ENCODE results near the gene CDC42EP5. TPM values are rescaled to one million over a fixed set of nuclear protein-coding genes. Genes with fewer than 3 reads are reported as not detected.

Gene CDC42EP5
- total and polyA plus RNA-seq, 7 experiments from 2014 or later: not detected

DNA sequence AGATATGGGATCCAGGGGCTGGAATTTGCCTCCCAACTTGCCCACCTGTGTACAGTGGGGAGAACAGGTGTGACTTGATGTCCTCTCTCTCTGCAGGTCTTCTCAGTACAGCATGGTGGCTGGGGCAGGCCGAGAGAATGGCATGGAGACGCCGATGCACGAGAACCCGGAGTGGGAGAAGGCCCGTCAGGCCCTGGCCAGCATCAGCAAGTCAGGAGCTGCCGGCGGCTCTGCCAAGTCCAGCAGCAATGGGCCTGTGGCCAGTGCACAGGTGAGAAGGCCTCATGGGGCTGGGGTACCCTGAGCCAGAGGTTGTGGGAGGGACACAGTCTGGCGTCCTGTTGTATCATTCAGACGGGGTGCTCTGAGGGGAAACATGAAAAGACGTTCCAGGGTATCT lies 21.1 kb downstream of the CDC42EP5 start:
- POLR2A ChIA-PET: interaction anchor here (0.6 to 5.1 kb wide), 2 partner anchors 9 to 81 kb away, joined by 4 to 67 read pairs; partner anchors contain the start of gene LENG9

GRCh38 chr19:54451331-54451871 lies 21.7 kb downstream of the CDC42EP5 start:
- peaks cover 0 to 3% (median 0%) of the 10 kb centered on the region in 5 donors for H3K27me3 Mint-ChIP-seq
- Histone ChIP-seq H3K27me3 (ENCODE audit: control insufficient read depth in 2 of 2, insufficient read depth in 2 of 2, low read length in 2 of 2) (no peaks in the 10 kb centered on the region), H3K4me1 (ENCODE audit: control insufficient read depth in 2 of 2, insufficient read depth in 2 of 2, low read length in 2 of 2) (peaks cover 19 to 39% of the 10 kb centered on the region in 2 donors), H3K4me3 (ENCODE audit: low read length) (peak overlapping the region; percentile 85), H3K27ac (ENCODE audit: low read depth, low read length) (peak overlapping the region; percentile 94), H3K36me3 (ENCODE audit: control insufficient read depth in 2 of 3, insufficient read depth in 3 of 3, low read length in 3 of 3) (peaks cover 33 to 67% (median 34%) of the 10 kb centered on the region in 3 experiments), H3K9me3 (ENCODE audit: control insufficient read depth in 2 of 3, low read length in 3 of 3) (no peaks in the 10 kb centered on the region)
- intact Hi-C loops (cut with micrococcal nuclease): no loop called here
- CTCF ChIA-PET: no interaction called here
- peaks cover 0 to 13% (median 0%) of the 10 kb centered on the region in 11 donors for H3K9me3 Mint-ChIP-seq
- peak overlapping the region; percentile 93 to 99 (median 97) for H3K4me3 Mint-ChIP-seq
- POLR2A ChIA-PET: interaction anchor here (0.6 to 5.1 kb wide), 3 partner anchors 10 to 315 kb away, joined by 4 to 67 read pairs (median 7); partner anchors contain the start of gene LENG9
- H3K36me3 Mint-ChIP-seq: peaks cover 4 to 34% (median 19%) of the 10 kb centered on the region in 5 donors
- peak overlapping the region; percentile 80 to 100 (median 98) for H3K27ac Mint-ChIP-seq
- ATAC-seq (no peak), DNase-seq (peak in 1 of 9 donors; percentile 3)
- H3K4me1 Mint-ChIP-seq: peaks cover 31 to 62% (median 49%) of the 10 kb centered on the region in 7 donors

More for the DNA sequence above, 21.1 kb downstream of the CDC42EP5 start:
- H3K4me3 Mint-ChIP-seq: peak overlapping the region in 4 of 10 donors; percentile 7 to 98 (median 94)
- CTCF ChIA-PET: no interaction called here
- no peaks in the 10 kb centered on the region for H3K27me3 ChIP-seq (ENCODE audit: control insufficient read depth in 2 of 2, insufficient read depth in 2 of 2, low read length in 2 of 2)
- peaks cover 29 to 58% (median 45%) of the 10 kb centered on the region in 7 donors for H3K4me1 Mint-ChIP-seq
- H3K27me3 Mint-ChIP-seq: peaks cover 0 to 3% (median 0%) of the 10 kb centered on the region in 5 donors
- no peaks in the 10 kb centered on the region for H3K9me3 ChIP-seq (ENCODE audit: control insufficient read depth in 2 of 3, low read length in 3 of 3)
- peak overlapping the region in 3 of 9 donors; percentile 76 to 98 (median 97) for H3K27ac Mint-ChIP-seq
- peaks cover 4 to 34% (median 19%) of the 10 kb centered on the region in 5 donors for H3K36me3 Mint-ChIP-seq
- intact Hi-C loops (cut with micrococcal nuclease): no loop called here
- H3K4me1 ChIP-seq (ENCODE audit: control insufficient read depth in 2 of 2, insufficient read depth in 2 of 2, low read length in 2 of 2): peaks cover 19 to 36% of the 10 kb centered on the region in 2 donors
- DNase-seq: peak in 1 of 9 donors; percentile 4
- H3K27ac ChIP-seq (ENCODE audit: low read depth, low read length): peak overlapping the region; percentile 29
- H3K9me3 Mint-ChIP-seq: peaks cover 0 to 13% (median 0%) of the 10 kb centered on the region in 11 donors
- ATAC-seq: no peak
- H3K4me3 ChIP-seq (ENCODE audit: low read length): no peak overlapping the region
- peaks cover 33 to 73% (median 40%) of the 10 kb centered on the region in 3 experiments for H3K36me3 ChIP-seq (ENCODE audit: control insufficient read depth in 2 of 3, insufficient read depth in 3 of 3, low read length in 3 of 3)

DNA sequence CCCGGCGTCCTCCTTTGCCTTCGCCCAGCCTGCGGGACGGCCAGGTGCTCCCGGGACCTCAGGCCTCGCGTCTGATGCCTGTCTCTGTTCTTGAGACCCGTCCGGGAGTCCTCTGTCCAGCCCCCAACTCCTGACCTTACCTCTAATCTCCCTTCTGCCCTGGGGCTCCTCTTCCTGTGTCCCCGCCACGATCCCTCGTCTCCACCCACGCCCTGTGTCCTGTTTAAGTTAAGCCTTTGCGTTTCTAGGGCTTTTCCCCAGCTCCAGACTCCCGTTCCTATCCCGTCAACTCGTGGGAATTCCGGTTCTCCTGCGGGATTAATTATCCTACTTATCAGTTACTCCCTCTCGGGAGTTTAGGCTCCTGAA lies 23.4 kb downstream of the CDC42EP5 start:
- intact Hi-C loops (cut with micrococcal nuclease): loop anchor here (1.0 to 5.0 kb wide), 12 partner anchors 14 to 1347 kb away; partner anchors contain the start of genes LENG9 (in 2 of the 2), MYADM (in 2 of the 2), CNOT3 (in 1 of the 2) and KMT5C (in 1 of the 2)
- Mint-ChIP-seq H3K4me3 (peak overlapping the region; percentile 93 to 99 (median 97)), H3K9me3 (peaks cover 0 to 13% (median 0%) of the 10 kb centered on the region in 11 donors), H3K27ac (peak overlapping the region; percentile 96 to 100 (median 99)), H3K27me3 (peaks cover 0 to 3% (median 0%) of the 10 kb centered on the region in 5 donors), H3K4me1 (peaks cover 31 to 62% (median 54%) of the 10 kb centered on the region in 7 donors), H3K36me3 (peaks cover 4 to 34% (median 19%) of the 10 kb centered on the region in 5 donors)
- no peaks in the 10 kb centered on the region for H3K9me3 ChIP-seq (ENCODE audit: control insufficient read depth in 2 of 3, low read length in 3 of 3)
- no peak for DNase-seq
- no peaks in the 10 kb centered on the region for H3K27me3 ChIP-seq (ENCODE audit: control insufficient read depth in 2 of 2, insufficient read depth in 2 of 2, low read length in 2 of 2)
- H3K4me1 ChIP-seq (ENCODE audit: control insufficient read depth in 2 of 2, insufficient read depth in 2 of 2, low read length in 2 of 2): peaks cover 19 to 39% of the 10 kb centered on the region in 2 donors
- POLR2A ChIA-PET: interaction anchor here (1.4 to 5.1 kb wide), 4 partner anchors 12 to 61 kb away, joined by 3 to 67 read pairs (median 23); partner anchors contain the start of gene LENG9
- H3K36me3 ChIP-seq (ENCODE audit: control insufficient read depth in 2 of 3, insufficient read depth in 3 of 3, low read length in 3 of 3): peaks cover 27 to 61% (median 30%) of the 10 kb centered on the region in 3 experiments
- H3K27ac ChIP-seq (ENCODE audit: low read depth, low read length): peak overlapping the region; percentile 94
- CTCF ChIA-PET: no interaction called here
- peak overlapping the region; percentile 85 for H3K4me3 ChIP-seq (ENCODE audit: low read length)
- no peak for ATAC-seq

DNA sequence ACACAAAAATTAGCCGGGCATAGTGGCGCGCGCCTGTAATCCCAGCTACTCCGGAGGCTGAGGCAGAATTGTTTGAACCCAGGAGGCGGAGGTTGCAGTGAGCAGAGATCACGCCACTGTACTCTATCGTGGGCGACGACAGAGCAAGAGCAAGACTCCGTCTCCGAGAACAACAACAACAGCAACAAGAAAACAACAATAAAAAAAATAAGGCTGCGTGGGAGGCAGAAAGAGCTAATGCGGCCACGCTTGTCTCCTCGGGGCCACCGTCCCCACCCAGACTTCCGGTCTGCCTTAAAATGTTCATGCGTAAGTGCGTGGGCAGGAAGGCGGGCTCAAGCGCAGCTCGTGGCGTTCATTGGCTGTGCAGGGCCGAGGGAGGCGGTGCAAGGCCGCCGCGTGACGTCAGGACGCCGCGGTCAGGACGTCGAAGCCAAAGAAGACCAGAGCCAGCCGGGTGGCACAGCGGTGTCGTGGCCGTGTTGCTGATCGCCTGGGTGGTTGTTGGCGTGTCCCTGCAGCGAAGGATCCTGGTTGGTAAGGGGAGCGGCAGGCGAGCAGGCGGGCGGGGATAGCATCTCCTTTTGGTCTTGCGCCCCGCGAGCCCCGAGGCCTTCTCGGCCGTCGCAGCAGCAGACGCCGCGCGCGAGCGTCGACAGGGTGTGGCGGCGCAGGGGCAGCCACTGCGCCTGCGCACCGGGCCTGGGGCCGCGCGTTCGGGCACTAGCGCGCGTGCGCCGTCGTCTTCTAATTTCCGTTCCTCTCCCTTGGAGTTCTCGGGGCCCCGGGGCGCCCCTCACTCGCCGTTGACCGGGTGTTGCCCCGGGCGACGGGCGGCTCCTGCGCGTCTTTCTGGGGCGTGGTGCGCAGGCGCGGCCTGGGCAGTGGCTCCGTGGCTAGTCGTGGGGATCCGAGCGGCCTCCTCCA lies 24.1 kb downstream of the CDC42EP5 start, which contains the start of gene LENG8:
Gene LENG8 (plus strand): TSS at position 426 of the 927 bp plus-strand sequence. CDS start 2,146 bp downstream, outside the sequence.
- ATAC-seq (peak; percentile 94), DNase-seq (peak; percentile 95 to 99 (median 98))
- ChIA-PET CTCF (interaction anchor here (0.7 kb wide), 1 partner anchor 15 kb away, joined by 3 read pairs; the partner anchor contains the start of gene LENG9), POLR2A (interaction anchor here (0.5 to 5.1 kb wide), 28 partner anchors 7 to 1155 kb away, joined by 3 to 67 read pairs (median 3); partner anchors contain the start of genes CNOT3, FIZ1, LENG9 and MBOAT7)
- Histone ChIP-seq H3K36me3 (ENCODE audit: control insufficient read depth in 2 of 3, insufficient read depth in 3 of 3, low read length in 3 of 3) (peaks cover 24 to 55% (median 27%) of the 10 kb centered on the region in 3 experiments), H3K4me3 (ENCODE audit: low read length) (peak within 1 kb of the TSS; percentile 85), H3K27me3 (ENCODE audit: control insufficient read depth in 2 of 2, insufficient read depth in 2 of 2, low read length in 2 of 2) (no peaks in the 10 kb centered on the region), H3K27ac (ENCODE audit: low read depth, low read length) (peak within 1 kb of the TSS; percentile 94), H3K9me3 (ENCODE audit: control insufficient read depth in 2 of 3, low read length in 3 of 3) (no peaks in the 10 kb centered on the region), H3K4me1 (ENCODE audit: control insufficient read depth in 2 of 2, insufficient read depth in 2 of 2, low read length in 2 of 2) (peaks cover 19 to 39% of the 10 kb centered on the region in 2 donors)
- H3K9me3 Mint-ChIP-seq: peaks cover 0 to 13% (median 0%) of the 10 kb centered on the region in 11 donors
- peaks cover 31 to 61% (median 54%) of the 10 kb centered on the region in 7 donors for H3K4me1 Mint-ChIP-seq
- H3K4me3 Mint-ChIP-seq: peak within 1 kb of the TSS; percentile 93 to 99 (median 97)
- peaks cover 0 to 3% (median 0%) of the 10 kb centered on the region in 5 donors for H3K27me3 Mint-ChIP-seq
- peaks cover 4 to 34% (median 19%) of the 10 kb centered on the region in 5 donors for H3K36me3 Mint-ChIP-seq
- peak within 1 kb of the TSS; percentile 97 to 100 (median 100) for H3K27ac Mint-ChIP-seq
- intact Hi-C loops (cut with micrococcal nuclease): loop anchor here (1.0 to 5.0 kb wide), 12 partner anchors 14 to 1347 kb away; partner anchors contain the start of genes LENG9 (in 2 of the 2), MYADM (in 2 of the 2), CNOT3 (in 1 of the 2) and KMT5C (in 1 of the 2)

DNA sequence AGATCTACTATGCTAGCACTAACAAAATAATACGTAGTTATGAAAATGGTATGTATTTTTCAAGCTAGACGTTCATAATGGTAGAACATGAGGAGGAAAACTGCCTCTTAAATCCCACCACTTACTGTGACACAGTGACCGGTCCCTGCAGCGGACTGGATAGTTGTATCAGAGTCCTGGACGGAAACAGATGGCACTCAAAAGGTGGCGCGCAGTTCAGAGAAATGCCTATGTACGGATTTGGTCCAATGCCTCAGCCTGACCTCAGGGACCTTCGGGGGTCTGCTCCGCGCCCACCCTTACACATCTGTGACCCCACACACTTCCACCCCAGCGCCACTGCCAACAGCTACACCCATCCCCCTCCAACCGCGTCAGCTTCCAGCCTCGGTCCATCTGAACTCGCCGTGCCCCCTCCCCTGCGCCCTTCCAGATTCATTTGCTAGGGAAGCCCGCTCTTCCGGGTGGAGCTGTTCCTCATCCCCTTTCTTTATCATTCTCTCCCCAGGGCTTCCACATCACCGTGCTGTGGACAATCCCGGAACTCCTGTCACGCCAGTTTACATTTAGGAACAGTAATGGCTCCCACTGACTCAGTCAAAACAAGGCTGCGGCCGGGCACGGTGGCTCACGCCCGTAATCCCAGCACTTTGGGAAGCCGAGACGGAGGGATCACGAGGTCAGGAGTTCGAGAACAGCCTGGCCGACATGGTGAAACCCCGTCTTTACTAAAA lies 24.9 kb downstream of the CDC42EP5 start:
- peaks cover 0 to 13% (median 0%) of the 10 kb centered on the region in 11 donors for H3K9me3 Mint-ChIP-seq
- Histone ChIP-seq H3K27me3 (ENCODE audit: control insufficient read depth in 2 of 2, insufficient read depth in 2 of 2, low read length in 2 of 2) (no peaks in the 10 kb centered on the region), H3K36me3 (ENCODE audit: control insufficient read depth in 2 of 3, insufficient read depth in 3 of 3, low read length in 3 of 3) (peaks cover 16 to 47% (median 18%) of the 10 kb centered on the region in 3 experiments), H3K27ac (ENCODE audit: low read depth, low read length) (peak overlapping the region; percentile 94), H3K9me3 (ENCODE audit: control insufficient read depth in 2 of 3, low read length in 3 of 3) (no peaks in the 10 kb centered on the region), H3K4me3 (ENCODE audit: low read length) (peak overlapping the region; percentile 85), H3K4me1 (ENCODE audit: control insufficient read depth in 2 of 2, insufficient read depth in 2 of 2, low read length in 2 of 2) (peaks cover 19 to 39% of the 10 kb centered on the region in 2 donors)
- ATAC-seq (peak; percentile 26), DNase-seq (peak in 3 of 9 donors; percentile 39 to 55 (median 52))
- peaks cover 32 to 55% (median 53%) of the 10 kb centered on the region in 7 donors for H3K4me1 Mint-ChIP-seq
- intact Hi-C loops (cut with micrococcal nuclease): loop anchor here (2.0 to 5.0 kb wide), 7 partner anchors 61 to 1346 kb away; partner anchors contain the start of genes MYADM (in 2 of the 2), NDUFA3 (in 1 of the 2), PRPF31 (in 1 of the 2) and TFPT (in 1 of the 2)
- H3K27me3 Mint-ChIP-seq: peaks cover 0 to 3% (median 0%) of the 10 kb centered on the region in 5 donors
- ChIA-PET POLR2A (interaction anchor here (0.5 to 5.1 kb wide), 28 partner anchors 8 to 1156 kb away, joined by 3 to 67 read pairs (median 4); partner anchors contain the start of genes CNOT3, FIZ1, LENG9 and MBOAT7), CTCF (interaction anchor here (0.7 kb wide), 2 partner anchors 14 to 15 kb away, joined by 3 read pairs; partner anchors contain the start of gene LENG9)
- peak overlapping the region; percentile 97 to 100 (median 100) for H3K27ac Mint-ChIP-seq
- peaks cover 6 to 35% (median 16%) of the 10 kb centered on the region in 5 donors for H3K36me3 Mint-ChIP-seq
- H3K4me3 Mint-ChIP-seq: peak overlapping the region; percentile 93 to 99 (median 97)
